Measurements from ENCODE around the gene MEF2C. TPM values are rescaled to one million over a fixed set of nuclear protein-coding genes. Genes with fewer than 3 reads are reported as not detected.

Gene MEF2C
- total and polyA plus RNA-seq, 3 experiments from 2014 or later: 0.31 to 0.85 TPM; not detected in 1

DNA sequence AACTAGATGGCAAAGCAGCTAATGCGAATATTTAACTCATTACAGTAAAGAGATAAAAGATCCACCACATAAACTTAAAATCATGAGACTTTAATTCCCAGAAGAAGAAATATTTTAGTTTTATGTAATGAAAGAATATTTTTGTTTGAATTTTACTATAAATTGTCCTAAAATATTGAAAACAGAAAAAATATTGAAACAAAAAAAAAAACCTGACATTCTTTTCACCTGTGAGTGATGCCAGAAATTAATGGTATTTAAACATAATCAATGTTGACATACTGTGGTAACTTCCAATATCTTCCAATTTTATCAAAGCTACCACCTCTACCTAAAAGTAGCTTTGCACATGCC lies 153.2 kb downstream of the MEF2C start:
- Histone ChIP-seq H3K27me3 (ENCODE audit: insufficient read depth, low read length, poor library complexity, severe bottlenecking) (no peaks in the 10 kb centered on the region), H3K36me3 (ENCODE audit: insufficient read depth, low read length) (no peaks in the 10 kb centered on the region), H3K4me1 (ENCODE audit: insufficient read depth, low read length) (no peaks in the 10 kb centered on the region), H3K4me3 (ENCODE audit: low read length) (no peak overlapping the region), H3K9me3 (ENCODE audit: low read length) (no peaks in the 10 kb centered on the region), H3K27ac (ENCODE audit: low read depth, low read length) (no peak overlapping the region)
- H3K27ac Mint-ChIP-seq: no peak overlapping the region
- no peaks in the 10 kb centered on the region for H3K9me3 Mint-ChIP-seq
- peaks cover 0 to 21% of the 10 kb centered on the region in 2 donors for H3K27me3 Mint-ChIP-seq
- no peak overlapping the region for H3K4me3 Mint-ChIP-seq
- H3K4me1 Mint-ChIP-seq: peaks cover 3 to 6% (median 5%) of the 10 kb centered on the region in 3 donors
- no peaks in the 10 kb centered on the region for H3K36me3 Mint-ChIP-seq
- no peak for DNase-seq
- POLR2A ChIA-PET: interaction anchor here (0.5 kb wide), 1 partner anchor 32 kb away, joined by 3 read pairs; no protein-coding TSS in a partner anchor
- CTCF ChIA-PET: interaction anchor here (1.1 to 4.1 kb wide), 11 partner anchors 11 to 1707 kb away, joined by 3 to 22 read pairs (median 6); partner anchors contain the start of gene CETN3

DNA sequence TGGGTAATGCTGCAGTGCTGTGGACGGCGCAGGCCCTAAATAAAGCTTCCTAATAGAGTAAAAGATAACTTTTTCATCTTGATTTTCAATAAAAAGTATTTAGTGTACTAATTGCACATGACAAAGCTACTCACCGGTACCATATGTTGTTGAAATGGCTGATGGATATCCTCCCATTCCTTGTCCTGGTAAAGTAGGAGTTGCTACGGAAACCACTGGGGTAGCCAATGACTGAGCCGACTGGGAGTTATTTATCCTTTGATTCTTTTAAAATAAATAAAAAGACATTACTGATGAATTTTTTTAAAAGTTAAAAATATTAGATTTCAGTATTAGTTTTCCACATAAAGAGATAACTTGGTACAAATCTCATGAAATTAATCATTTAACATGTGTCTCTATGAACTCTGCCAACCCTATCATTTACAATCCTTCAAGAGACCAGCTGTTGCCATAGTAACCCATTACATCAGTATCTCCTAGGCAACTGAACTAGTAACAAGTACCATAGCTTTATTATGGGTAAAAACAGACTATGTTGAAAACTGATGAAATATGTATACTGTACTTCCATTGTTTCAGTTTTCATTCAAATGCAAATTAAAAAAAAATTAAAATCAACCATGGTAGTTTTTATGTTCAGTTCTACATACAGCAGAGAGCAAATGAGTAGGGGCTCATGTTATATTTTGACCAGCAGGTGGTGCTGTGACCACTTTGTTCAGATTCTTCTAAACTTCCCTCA lies 153.7 kb downstream of the MEF2C start:
- no peaks in the 10 kb centered on the region for H3K36me3 ChIP-seq (ENCODE audit: insufficient read depth, low read length)
- H3K27ac ChIP-seq (ENCODE audit: low read depth, low read length): no peak overlapping the region
- no peaks in the 10 kb centered on the region for H3K27me3 ChIP-seq (ENCODE audit: insufficient read depth, low read length, poor library complexity, severe bottlenecking)
- H3K36me3 Mint-ChIP-seq: no peaks in the 10 kb centered on the region
- peaks cover 3 to 4% (median 4%) of the 10 kb centered on the region in 3 donors for H3K4me1 Mint-ChIP-seq
- ChIA-PET CTCF (interaction anchor here (1.1 to 4.1 kb wide), 11 partner anchors 12 to 1801 kb away, joined by 3 to 22 read pairs (median 6); partner anchors contain the start of genes CETN3 and LYSMD3), POLR2A (no interaction called here)
- H3K27me3 Mint-ChIP-seq: peaks cover 0 to 22% of the 10 kb centered on the region in 2 donors
- no peak overlapping the region for H3K27ac Mint-ChIP-seq
- H3K9me3 Mint-ChIP-seq: no peaks in the 10 kb centered on the region
- H3K4me3 ChIP-seq (ENCODE audit: low read length): no peak overlapping the region
- peak; percentile 4 to 52 (median 40) for DNase-seq
- H3K4me3 Mint-ChIP-seq: no peak overlapping the region
- no peaks in the 10 kb centered on the region for H3K9me3 ChIP-seq (ENCODE audit: low read length)
- H3K4me1 ChIP-seq (ENCODE audit: insufficient read depth, low read length): no peaks in the 10 kb centered on the region

DNA sequence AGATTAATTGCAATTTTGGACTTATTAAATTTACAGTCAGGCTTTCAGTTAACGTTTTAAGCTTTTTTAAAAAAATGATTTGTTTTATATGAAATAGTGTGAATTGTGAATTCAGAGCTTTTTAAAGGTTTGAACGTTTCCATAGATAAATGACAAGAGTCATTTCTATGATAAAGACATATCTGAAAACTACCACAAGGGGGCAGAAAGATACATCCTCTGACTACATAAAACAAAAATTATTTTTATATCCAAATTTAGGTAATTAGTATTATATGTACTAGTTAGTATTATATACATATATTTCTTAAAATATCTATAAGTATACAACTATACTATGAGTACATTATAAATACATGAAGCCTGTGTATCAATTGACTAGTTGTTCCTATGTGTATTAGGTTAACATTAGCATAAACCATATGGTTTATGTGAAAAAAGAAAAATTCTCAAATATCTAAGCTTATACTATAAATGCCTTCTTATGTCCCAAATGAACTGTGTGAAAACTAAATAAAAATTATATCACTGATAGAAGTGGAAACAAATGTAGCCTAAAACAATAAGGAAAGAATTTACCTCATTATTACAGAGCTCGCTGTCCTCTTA lies 155.2 kb downstream of the MEF2C start:
- Histone ChIP-seq H3K4me1 (ENCODE audit: insufficient read depth, low read length) (no peaks in the 10 kb centered on the region), H3K4me3 (ENCODE audit: low read length) (no peak overlapping the region), H3K9me3 (ENCODE audit: low read length) (no peaks in the 10 kb centered on the region), H3K27ac (ENCODE audit: low read depth, low read length) (no peak overlapping the region), H3K27me3 (ENCODE audit: insufficient read depth, low read length, poor library complexity, severe bottlenecking) (no peaks in the 10 kb centered on the region), H3K36me3 (ENCODE audit: insufficient read depth, low read length) (no peaks in the 10 kb centered on the region)
- Mint-ChIP-seq H3K27ac (no peak overlapping the region), H3K9me3 (no peaks in the 10 kb centered on the region), H3K27me3 (peaks cover under 1 to 32% of the 10 kb centered on the region in 2 donors), H3K4me3 (no peak overlapping the region), H3K4me1 (no peaks in the 10 kb centered on the region), H3K36me3 (no peaks in the 10 kb centered on the region)
- CTCF ChIA-PET: interaction anchor here (0.7 to 4.1 kb wide), 8 partner anchors 13 to 1802 kb away, joined by 3 to 22 read pairs (median 4); partner anchors contain the start of gene LYSMD3
- POLR2A ChIA-PET: no interaction called here
- no peak for DNase-seq

DNA sequence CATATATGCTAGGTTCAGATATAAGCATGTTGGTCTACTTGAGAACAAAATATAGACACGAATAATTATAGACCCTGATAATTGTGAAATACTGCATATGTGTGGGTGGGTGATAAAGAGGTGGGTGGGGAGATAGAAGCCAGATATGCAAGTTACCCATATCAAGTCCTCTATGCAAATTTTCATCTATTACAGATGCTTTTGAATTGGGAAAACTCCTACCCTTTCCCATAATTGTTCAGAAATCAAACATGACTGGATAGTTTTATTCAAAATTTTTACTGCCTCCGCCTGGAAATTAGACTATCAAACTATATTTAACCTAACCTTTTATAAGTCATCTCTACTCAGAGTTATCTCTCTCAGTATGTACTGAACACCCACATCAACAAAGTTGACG lies 157.5 kb downstream of the MEF2C start:
- ChIA-PET POLR2A (no interaction called here), CTCF (interaction anchor here (1.5 kb wide), 1 partner anchor 944 kb away, joined by 3 read pairs; no protein-coding TSS in a partner anchor)
- H3K4me3 Mint-ChIP-seq: no peak overlapping the region
- Histone ChIP-seq H3K27me3 (ENCODE audit: insufficient read depth, low read length, poor library complexity, severe bottlenecking) (no peaks in the 10 kb centered on the region), H3K4me3 (ENCODE audit: low read length) (no peak overlapping the region), H3K27ac (ENCODE audit: low read depth, low read length) (no peak overlapping the region), H3K36me3 (ENCODE audit: insufficient read depth, low read length) (no peaks in the 10 kb centered on the region), H3K9me3 (ENCODE audit: low read length) (no peaks in the 10 kb centered on the region), H3K4me1 (ENCODE audit: insufficient read depth, low read length) (no peaks in the 10 kb centered on the region)
- no peaks in the 10 kb centered on the region for H3K9me3 Mint-ChIP-seq
- H3K36me3 Mint-ChIP-seq: no peaks in the 10 kb centered on the region
- H3K4me1 Mint-ChIP-seq: no peaks in the 10 kb centered on the region
- peaks cover 7 to 46% of the 10 kb centered on the region in 2 donors for H3K27me3 Mint-ChIP-seq
- H3K27ac Mint-ChIP-seq: no peak overlapping the region
- no peak for DNase-seq

DNA sequence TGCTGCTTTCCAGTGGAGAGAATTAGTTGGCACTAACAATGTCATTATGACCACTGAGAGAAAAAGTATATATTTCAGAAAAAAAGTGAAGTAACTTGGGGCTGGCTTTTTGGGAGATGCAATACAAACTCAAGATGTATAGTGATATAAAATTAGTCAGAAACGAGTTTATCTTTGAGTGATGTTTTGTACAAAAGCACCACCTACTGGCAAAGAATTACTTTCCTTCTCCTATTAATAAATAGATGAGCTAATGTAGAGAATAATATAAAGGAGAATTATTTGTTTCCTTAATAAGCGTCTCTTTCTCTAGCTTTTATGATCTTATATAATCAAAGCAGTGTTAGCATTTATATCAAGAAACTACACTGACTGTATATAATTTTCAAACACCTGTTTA lies 158.8 kb downstream of the MEF2C start:
- no peaks in the 10 kb centered on the region for H3K36me3 Mint-ChIP-seq
- Histone ChIP-seq H3K27me3 (ENCODE audit: insufficient read depth, low read length, poor library complexity, severe bottlenecking) (no peaks in the 10 kb centered on the region), H3K36me3 (ENCODE audit: insufficient read depth, low read length) (no peaks in the 10 kb centered on the region), H3K4me1 (ENCODE audit: insufficient read depth, low read length) (no peaks in the 10 kb centered on the region), H3K27ac (ENCODE audit: low read depth, low read length) (no peak overlapping the region), H3K4me3 (ENCODE audit: low read length) (no peak overlapping the region), H3K9me3 (ENCODE audit: low read length) (no peaks in the 10 kb centered on the region)
- DNase-seq: no peak
- H3K9me3 Mint-ChIP-seq: no peaks in the 10 kb centered on the region
- ChIA-PET POLR2A (no interaction called here), CTCF (no interaction called here)
- H3K27ac Mint-ChIP-seq: no peak overlapping the region
- H3K27me3 Mint-ChIP-seq: peaks cover 7 to 50% of the 10 kb centered on the region in 2 donors
- H3K4me3 Mint-ChIP-seq: no peak overlapping the region
- H3K4me1 Mint-ChIP-seq: no peaks in the 10 kb centered on the region

DNA sequence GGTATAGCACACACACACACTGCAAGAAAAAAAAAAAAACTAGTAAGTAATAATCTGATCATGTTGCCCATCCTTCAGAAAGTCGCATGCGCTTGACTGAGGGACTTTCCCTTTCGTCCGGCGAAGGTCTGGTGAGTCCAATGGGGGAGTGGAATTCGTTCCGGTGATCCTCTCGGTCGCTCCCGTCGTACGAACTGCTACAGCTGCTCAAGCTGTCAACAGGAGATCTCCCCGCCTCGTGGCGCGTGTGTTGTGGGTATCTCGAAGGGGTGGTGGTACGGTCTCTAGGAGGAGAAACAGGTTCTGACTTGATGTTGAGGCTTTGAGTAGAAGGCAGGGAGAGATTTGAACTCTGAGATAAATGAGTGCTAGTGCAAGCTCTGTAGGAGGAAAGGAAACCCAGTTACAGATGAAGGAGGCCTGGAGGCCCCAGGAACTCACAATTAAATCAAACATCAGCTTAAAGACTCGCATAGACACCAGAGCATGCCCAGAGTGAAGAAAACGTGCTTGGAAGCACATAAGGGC lies 160.4 kb downstream of the MEF2C start:
- Histone ChIP-seq H3K9me3 (ENCODE audit: low read length) (no peaks in the 10 kb centered on the region), H3K36me3 (ENCODE audit: insufficient read depth, low read length) (no peaks in the 10 kb centered on the region), H3K27me3 (ENCODE audit: insufficient read depth, low read length, poor library complexity, severe bottlenecking) (no peaks in the 10 kb centered on the region), H3K4me1 (ENCODE audit: insufficient read depth, low read length) (no peaks in the 10 kb centered on the region), H3K27ac (ENCODE audit: low read depth, low read length) (no peak overlapping the region), H3K4me3 (ENCODE audit: low read length) (no peak overlapping the region)
- peaks cover 14 to 60% of the 10 kb centered on the region in 2 donors for H3K27me3 Mint-ChIP-seq
- H3K36me3 Mint-ChIP-seq: no peaks in the 10 kb centered on the region
- H3K4me3 Mint-ChIP-seq: no peak overlapping the region
- H3K9me3 Mint-ChIP-seq: no peaks in the 10 kb centered on the region
- no peaks in the 10 kb centered on the region for H3K4me1 Mint-ChIP-seq
- no peak overlapping the region for H3K27ac Mint-ChIP-seq
- no peak for DNase-seq
- ChIA-PET POLR2A (no interaction called here), CTCF (no interaction called here)

DNA sequence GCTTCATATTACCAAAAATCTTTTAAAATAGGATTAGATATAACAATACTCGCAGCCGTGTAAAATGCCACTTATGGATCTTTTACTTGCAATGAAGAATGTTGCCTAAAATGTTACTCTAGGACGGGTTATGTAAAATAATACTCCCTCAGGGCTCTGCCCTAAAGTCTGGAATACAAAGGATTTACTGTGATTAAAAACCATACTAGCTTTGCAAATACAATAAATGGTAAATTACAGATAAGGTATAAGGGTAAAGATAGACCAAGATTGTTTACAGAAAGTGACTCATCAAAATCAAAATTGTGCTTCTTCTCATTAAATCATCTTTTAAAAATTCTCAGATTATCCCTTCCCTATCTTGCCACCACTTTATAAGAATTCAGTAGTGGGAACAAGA lies 163.6 kb downstream of the MEF2C start:
- CTCF ChIA-PET: no interaction called here
- H3K4me3 ChIP-seq (ENCODE audit: low read length): no peak overlapping the region
- Mint-ChIP-seq H3K4me1 (no peaks in the 10 kb centered on the region), H3K36me3 (no peaks in the 10 kb centered on the region), H3K4me3 (no peak overlapping the region), H3K27me3 (peaks cover 17 to 62% of the 10 kb centered on the region in 2 donors), H3K9me3 (no peaks in the 10 kb centered on the region), H3K27ac (no peak overlapping the region)
- no peaks in the 10 kb centered on the region for H3K4me1 ChIP-seq (ENCODE audit: insufficient read depth, low read length)
- no peaks in the 10 kb centered on the region for H3K36me3 ChIP-seq (ENCODE audit: insufficient read depth, low read length)
- H3K9me3 ChIP-seq (ENCODE audit: low read length): no peaks in the 10 kb centered on the region
- no peak for DNase-seq
- POLR2A ChIA-PET: no interaction called here
- H3K27ac ChIP-seq (ENCODE audit: low read depth, low read length): no peak overlapping the region
- no peaks in the 10 kb centered on the region for H3K27me3 ChIP-seq (ENCODE audit: insufficient read depth, low read length, poor library complexity, severe bottlenecking)

DNA sequence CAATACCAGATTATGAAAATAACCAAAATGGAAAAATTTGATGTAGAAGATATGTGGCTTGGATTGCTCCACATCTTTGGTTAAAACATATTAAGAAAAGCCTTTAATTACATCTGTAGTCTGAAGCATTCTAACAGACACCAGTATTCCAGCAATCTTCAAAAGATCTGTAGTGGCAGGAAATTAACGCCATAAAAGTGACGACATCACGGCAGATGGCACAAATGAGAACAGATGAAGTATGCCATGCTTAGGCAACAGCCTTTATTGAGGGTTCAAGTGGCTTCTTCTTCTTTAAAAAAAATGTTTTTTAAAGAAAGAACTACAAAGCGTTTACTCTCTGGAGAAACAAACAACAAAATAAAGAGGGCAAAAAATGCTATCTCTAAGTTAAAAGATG lies 164.2 kb downstream of the MEF2C start:
- Histone ChIP-seq H3K27me3 (ENCODE audit: insufficient read depth, low read length, poor library complexity, severe bottlenecking) (no peaks in the 10 kb centered on the region), H3K9me3 (ENCODE audit: low read length) (no peaks in the 10 kb centered on the region), H3K4me3 (ENCODE audit: low read length) (no peak overlapping the region), H3K27ac (ENCODE audit: low read depth, low read length) (no peak overlapping the region), H3K4me1 (ENCODE audit: insufficient read depth, low read length) (no peaks in the 10 kb centered on the region), H3K36me3 (ENCODE audit: insufficient read depth, low read length) (no peaks in the 10 kb centered on the region)
- H3K27me3 Mint-ChIP-seq: peaks cover 20 to 60% of the 10 kb centered on the region in 2 donors
- POLR2A ChIA-PET: no interaction called here
- H3K4me1 Mint-ChIP-seq: no peaks in the 10 kb centered on the region
- no peak overlapping the region for H3K4me3 Mint-ChIP-seq
- H3K9me3 Mint-ChIP-seq: no peaks in the 10 kb centered on the region
- DNase-seq: no peak
- H3K27ac Mint-ChIP-seq: no peak overlapping the region
- H3K36me3 Mint-ChIP-seq: no peaks in the 10 kb centered on the region
- CTCF ChIA-PET: no interaction called here
